Activated CD4-positive, alpha-beta memory T cell treated with anti-CD3 and anti-CD28 coated beads for 36 hours (primary cell): ENCODE data around the gene VEPH1. TPM values are rescaled to one million over a fixed set of nuclear protein-coding genes. Genes with fewer than 3 reads are reported as not detected.

ENCODE experiments used
- CTCF ChIA-PET: fragments of 350-600 bp; sonication (Branson Sonifier 250); formaldehyde crosslinking; loops from one replicate; lab custom pipeline; 2021; ENCODE audit warnings: antibody characterized with exemption, inconsistent platforms; lab: Charles Lee
- POLR2A ChIA-PET: fragments of 350-600 bp; sonication (Branson Sonifier 250); formaldehyde crosslinking; loops from one replicate; lab custom pipeline; 2021; ENCODE audit warnings: antibody characterized with exemption; lab: Charles Lee
- DNase-seq: peaks from one replicate; pipeline ENCODE4 v3.0.0-alpha.2; 2020
- H3K27ac Mint-ChIP-seq: one replicate; pipeline ENCODE4 v1.8.0; 2021; ENCODE audit warnings: mixed read lengths
- H3K27me3 Mint-ChIP-seq: one replicate; pipeline ENCODE4 v1.8.0; 2021; ENCODE audit warnings: mixed read lengths
- H3K36me3 Mint-ChIP-seq: one replicate; pipeline ENCODE4 v1.8.0; 2021; ENCODE audit warnings: mixed read lengths
- H3K4me1 Mint-ChIP-seq: one replicate; pipeline ENCODE4 v1.8.0; 2021; ENCODE audit warnings: low read depth, mixed read lengths
- H3K4me3 Mint-ChIP-seq: one replicate; pipeline ENCODE4 v1.8.0; 2021; ENCODE audit warnings: mild to moderate bottlenecking, mixed read lengths
- H3K9me3 Mint-ChIP-seq: one replicate; pipeline ENCODE4 v1.8.0; 2021; ENCODE audit warnings: mixed read lengths
- intact Hi-C: fragments of 100-400 bp; cut with micrococcal nuclease; formaldehyde crosslinking; loops from one replicate; pipeline ENCODE4 v1.15.1; 2023
- total RNA-seq, 2 experiments: library from RNA; stranded (reverse); gene quantifications; one replicate each; pipeline ENCODE4 v1.2.3, GENCODE V29; 2021

Gene VEPH1
- total RNA-seq, 2 experiments from 2014 or later: not detected

DNA sequence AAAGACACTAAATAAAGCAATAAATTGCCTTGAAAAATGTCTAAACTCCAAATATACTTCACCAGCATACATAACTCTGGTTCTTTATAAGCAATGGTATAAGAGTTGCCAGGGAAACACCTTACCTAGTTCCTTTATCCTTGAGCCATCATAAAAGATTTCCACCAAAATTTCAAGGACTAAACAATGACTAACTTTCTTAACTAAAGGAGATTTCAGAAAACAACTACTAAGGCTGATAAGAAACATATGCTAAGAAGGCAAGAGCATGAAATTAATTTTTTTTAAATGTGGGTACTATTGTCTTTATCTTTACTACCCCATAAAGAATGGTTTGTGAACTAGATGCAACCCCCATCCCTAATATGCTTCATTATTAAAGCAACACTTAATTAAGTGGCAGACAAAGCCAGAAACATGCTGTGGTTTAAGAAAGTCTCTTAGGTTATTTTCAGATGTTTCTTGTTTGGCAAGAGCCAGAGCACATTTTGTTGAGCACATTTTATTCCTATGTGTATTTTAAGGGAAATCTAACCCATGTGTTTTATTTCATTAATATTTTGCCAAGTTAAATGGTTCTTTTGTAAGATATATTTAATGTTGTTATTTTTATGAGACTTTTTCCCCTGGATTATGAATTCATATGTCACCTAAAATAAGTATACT lies 17.4 kb upstream of the VEPH1 start:
- no peak for DNase-seq

DNA sequence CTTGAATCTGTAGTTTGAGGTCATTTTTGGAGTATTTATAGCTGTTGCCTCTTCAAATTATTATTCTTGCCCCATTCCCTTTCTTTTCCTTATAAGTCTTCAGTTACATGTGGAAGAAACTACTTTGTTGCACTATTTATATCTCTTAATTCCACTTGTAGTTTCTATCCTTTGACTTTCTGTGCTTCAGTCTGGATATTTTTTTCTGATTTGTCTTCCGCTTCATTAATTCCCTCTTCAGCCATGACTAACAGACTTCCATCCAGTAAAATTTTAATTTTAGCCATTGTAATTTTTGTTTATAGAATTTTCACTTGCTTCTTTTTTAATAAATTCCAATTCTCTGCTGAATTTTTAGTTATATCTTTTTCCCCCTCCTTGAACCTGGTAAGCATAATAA lies 15.7 kb upstream of the VEPH1 start:
- H3K36me3 Mint-ChIP-seq: no peaks in the 10 kb centered on the region
- intact Hi-C loops: no loop called here
- H3K4me3 Mint-ChIP-seq: no peak overlapping the region
- H3K4me1 Mint-ChIP-seq: no peaks in the 10 kb centered on the region
- H3K9me3 Mint-ChIP-seq: no peaks in the 10 kb centered on the region
- no peak for DNase-seq
- CTCF ChIA-PET: no interaction called here
- no peaks in the 10 kb centered on the region for H3K27me3 Mint-ChIP-seq
- POLR2A ChIA-PET: no interaction called here
- no peak overlapping the region for H3K27ac Mint-ChIP-seq

More for the DNA sequence above, 17.4 kb upstream of the VEPH1 start:
- Mint-ChIP-seq H3K27ac (no peak overlapping the region), H3K4me1 (no peaks in the 10 kb centered on the region), H3K27me3 (no peaks in the 10 kb centered on the region), H3K36me3 (no peaks in the 10 kb centered on the region), H3K4me3 (no peak overlapping the region), H3K9me3 (no peaks in the 10 kb centered on the region)
- ChIA-PET POLR2A (no interaction called here), CTCF (no interaction called here)
- intact Hi-C loops: no loop called here

DNA sequence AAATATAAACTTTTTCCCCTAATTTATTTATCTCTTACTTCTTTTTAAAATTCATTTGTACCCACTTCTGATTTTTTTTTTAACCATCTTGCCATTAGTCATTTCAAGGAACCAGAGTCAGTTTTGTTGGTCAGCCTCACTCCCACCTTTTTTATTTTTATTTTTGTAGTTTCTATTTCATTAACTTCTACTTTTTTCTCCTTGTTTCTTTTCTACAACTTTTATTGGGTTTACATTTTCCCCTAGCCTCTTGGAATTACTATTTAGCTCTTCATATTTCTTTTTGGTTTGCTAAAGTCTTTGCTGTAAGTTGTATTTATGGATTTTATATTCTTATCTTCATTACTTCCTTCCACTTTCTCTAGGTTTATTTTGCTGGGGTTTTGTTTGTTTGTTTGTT lies 13.7 kb upstream of the VEPH1 start:
- Mint-ChIP-seq H3K27ac (no peak overlapping the region), H3K9me3 (no peaks in the 10 kb centered on the region), H3K4me1 (no peaks in the 10 kb centered on the region), H3K36me3 (no peaks in the 10 kb centered on the region), H3K4me3 (no peak overlapping the region), H3K27me3 (no peaks in the 10 kb centered on the region)
- DNase-seq: no peak
- ChIA-PET POLR2A (no interaction called here), CTCF (no interaction called here)
- intact Hi-C loops: no loop called here

DNA sequence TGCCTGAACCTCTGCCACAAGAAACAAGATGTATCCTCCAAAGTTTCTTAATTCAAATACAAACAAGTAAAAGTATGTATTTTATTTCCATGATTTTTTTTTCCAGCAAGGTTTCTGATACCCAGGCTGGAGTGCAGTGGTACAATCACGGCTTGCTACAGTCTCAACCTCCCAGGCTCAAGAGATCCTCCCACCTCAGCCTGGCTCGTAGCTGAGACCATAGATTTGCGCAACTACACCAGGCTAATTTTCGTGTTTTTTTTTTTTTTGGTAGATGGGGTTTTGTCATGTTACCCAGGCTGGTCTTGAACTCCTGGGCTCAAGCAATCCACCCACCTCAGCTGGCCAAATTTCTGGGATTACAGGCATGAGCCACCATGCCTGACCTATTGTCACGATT lies 12.2 kb upstream of the VEPH1 start:
- POLR2A ChIA-PET: no interaction called here
- Mint-ChIP-seq H3K4me1 (no peaks in the 10 kb centered on the region), H3K4me3 (no peak overlapping the region), H3K27ac (no peak overlapping the region), H3K27me3 (no peaks in the 10 kb centered on the region), H3K9me3 (no peaks in the 10 kb centered on the region), H3K36me3 (no peaks in the 10 kb centered on the region)
- CTCF ChIA-PET: interaction anchor here (1.8 kb wide), 1 partner anchor 17 kb away, joined by 4 read pairs; no protein-coding TSS in a partner anchor
- intact Hi-C loops: no loop called here
- no peak for DNase-seq

DNA sequence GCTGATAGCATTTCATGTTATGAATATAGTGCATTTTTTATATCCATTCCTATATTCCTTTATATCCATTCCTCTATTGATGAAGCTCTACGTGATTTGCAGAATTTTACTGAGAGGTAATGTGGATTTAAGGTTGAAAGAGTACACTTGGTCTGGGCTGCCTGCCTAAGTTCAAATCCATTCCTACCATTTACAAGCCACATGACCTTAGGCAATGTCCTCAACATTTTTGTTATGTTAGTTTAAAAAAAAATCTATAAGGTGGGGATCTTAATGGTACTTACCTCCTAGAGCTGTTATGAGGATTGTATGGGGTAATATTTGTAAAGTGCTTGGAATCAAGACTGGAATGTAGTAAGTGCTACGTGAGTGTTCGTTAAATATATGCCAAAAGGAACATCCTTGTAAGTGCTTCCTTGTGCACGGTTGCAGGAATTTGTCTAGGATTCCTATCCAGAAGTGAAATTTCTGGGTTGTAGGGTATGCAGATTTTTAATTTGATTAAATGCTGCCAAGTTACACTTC lies 11.2 kb upstream of the VEPH1 start:
- no peaks in the 10 kb centered on the region for H3K36me3 Mint-ChIP-seq
- POLR2A ChIA-PET: interaction anchor here (0.6 kb wide), 1 partner anchor 1130 kb away, joined by 3 read pairs; the partner anchor contains the start of gene GFM1
- intact Hi-C loops: no loop called here
- no peaks in the 10 kb centered on the region for H3K27me3 Mint-ChIP-seq
- H3K9me3 Mint-ChIP-seq: no peaks in the 10 kb centered on the region
- CTCF ChIA-PET: interaction anchor here (1.8 kb wide), 1 partner anchor 18 kb away, joined by 4 read pairs; no protein-coding TSS in a partner anchor
- H3K27ac Mint-ChIP-seq: no peak overlapping the region
- no peaks in the 10 kb centered on the region for H3K4me1 Mint-ChIP-seq
- no peak overlapping the region for H3K4me3 Mint-ChIP-seq
- DNase-seq: no peak

DNA sequence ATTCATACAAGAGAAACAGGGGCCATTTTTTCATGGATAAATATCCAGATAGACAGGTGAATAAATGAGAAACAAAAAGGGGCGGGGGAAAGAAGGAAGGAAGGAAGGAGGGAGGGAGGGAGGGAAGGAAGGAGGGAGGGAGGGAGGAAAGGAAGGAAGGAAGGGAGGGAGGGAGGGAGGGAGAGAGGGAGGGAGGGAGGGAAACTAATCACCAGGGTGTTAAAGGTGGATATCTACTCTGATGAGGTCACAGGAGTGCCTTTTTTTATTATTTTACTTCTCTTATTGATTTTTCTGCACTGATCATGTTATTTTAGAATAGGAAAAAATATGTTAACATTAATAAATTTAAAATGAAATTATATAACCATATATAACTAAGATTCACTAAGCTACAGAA lies 10.4 kb upstream of the VEPH1 start:
- Mint-ChIP-seq H3K9me3 (no peaks in the 10 kb centered on the region), H3K27ac (no peak overlapping the region), H3K27me3 (no peaks in the 10 kb centered on the region), H3K4me3 (no peak overlapping the region), H3K4me1 (no peaks in the 10 kb centered on the region), H3K36me3 (no peaks in the 10 kb centered on the region)
- ChIA-PET CTCF (no interaction called here), POLR2A (no interaction called here)
- intact Hi-C loops: no loop called here
- DNase-seq: no peak

DNA sequence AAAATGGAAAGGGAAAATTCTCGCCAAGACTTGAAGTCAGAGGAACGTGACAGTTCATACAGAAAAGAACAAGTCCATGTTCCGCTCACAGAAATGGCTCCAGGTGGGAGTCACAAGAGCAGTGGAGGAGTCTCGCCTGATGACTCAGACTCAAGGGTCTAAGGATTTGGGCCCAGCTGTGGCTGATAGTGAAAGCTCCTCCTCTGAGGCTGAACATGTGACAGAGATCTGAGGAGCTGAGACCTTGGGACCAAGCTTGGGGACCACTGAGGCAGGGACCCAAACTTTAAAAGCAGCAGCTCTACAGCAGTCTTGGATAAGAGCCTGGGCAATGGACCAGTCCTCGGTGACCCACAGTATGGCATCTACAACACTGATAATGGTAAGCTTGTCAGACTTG lies 9.3 kb upstream of the VEPH1 start:
- Mint-ChIP-seq H3K9me3 (no peaks in the 10 kb centered on the region), H3K36me3 (no peaks in the 10 kb centered on the region), H3K27me3 (no peaks in the 10 kb centered on the region), H3K4me1 (no peaks in the 10 kb centered on the region), H3K27ac (no peak overlapping the region), H3K4me3 (no peak overlapping the region)
- ChIA-PET POLR2A (no interaction called here), CTCF (no interaction called here)
- DNase-seq: no peak
- intact Hi-C loops: no loop called here

DNA sequence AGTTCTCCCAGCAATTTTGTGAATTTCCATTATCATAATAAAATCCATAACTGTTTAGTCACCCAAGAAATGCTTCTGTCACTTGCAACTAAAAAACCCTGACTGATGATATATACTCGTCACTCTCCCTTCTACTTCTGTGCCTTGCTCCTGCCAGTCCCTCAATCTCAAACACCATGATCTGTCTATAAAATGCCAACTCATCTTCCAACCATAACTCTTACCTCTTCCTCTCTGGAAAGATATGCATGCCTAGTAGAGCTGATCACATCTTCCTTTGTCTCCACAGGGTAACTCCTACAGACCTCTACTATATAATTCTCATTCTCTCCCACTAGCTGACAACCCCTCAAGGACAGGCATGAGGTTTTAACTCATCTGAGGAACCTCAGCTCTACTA lies 5.2 kb upstream of the VEPH1 start:
- Mint-ChIP-seq H3K27ac (no peak overlapping the region), H3K9me3 (no peaks in the 10 kb centered on the region), H3K36me3 (no peaks in the 10 kb centered on the region), H3K4me3 (no peak overlapping the region), H3K27me3 (no peaks in the 10 kb centered on the region), H3K4me1 (no peaks in the 10 kb centered on the region)
- ChIA-PET POLR2A (no interaction called here), CTCF (no interaction called here)
- intact Hi-C loops: no loop called here
- no peak for DNase-seq

DNA sequence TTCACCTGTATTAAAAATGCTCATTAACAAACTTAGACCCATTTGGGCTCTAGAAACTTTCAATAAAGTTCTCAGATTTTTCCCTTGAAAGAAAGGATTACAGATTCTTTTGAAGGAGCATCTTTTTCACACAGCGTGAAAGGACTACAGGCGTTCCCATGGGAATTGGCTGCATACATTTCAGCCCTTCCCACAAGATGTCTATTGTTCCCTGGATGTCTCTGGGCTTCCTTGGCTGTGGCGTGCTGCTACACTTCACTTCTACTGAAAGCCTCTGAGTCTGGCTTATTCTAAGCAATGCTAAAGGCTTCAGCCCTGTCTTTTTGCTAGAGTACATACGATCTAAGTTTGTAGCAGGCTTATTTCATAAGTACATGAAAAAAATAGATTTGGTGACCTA lies 1.4 kb downstream of the VEPH1 start:
- H3K36me3 Mint-ChIP-seq: no peaks in the 10 kb centered on the region
- intact Hi-C loops: no loop called here
- peaks cover 21% of the 10 kb centered on the region for H3K27me3 Mint-ChIP-seq
- no peak for DNase-seq
- POLR2A ChIA-PET: no interaction called here
- H3K27ac Mint-ChIP-seq: no peak overlapping the region
- CTCF ChIA-PET: no interaction called here
- H3K4me1 Mint-ChIP-seq: peaks cover 10% of the 10 kb centered on the region
- no peak overlapping the region for H3K4me3 Mint-ChIP-seq
- H3K9me3 Mint-ChIP-seq: no peaks in the 10 kb centered on the region

DNA sequence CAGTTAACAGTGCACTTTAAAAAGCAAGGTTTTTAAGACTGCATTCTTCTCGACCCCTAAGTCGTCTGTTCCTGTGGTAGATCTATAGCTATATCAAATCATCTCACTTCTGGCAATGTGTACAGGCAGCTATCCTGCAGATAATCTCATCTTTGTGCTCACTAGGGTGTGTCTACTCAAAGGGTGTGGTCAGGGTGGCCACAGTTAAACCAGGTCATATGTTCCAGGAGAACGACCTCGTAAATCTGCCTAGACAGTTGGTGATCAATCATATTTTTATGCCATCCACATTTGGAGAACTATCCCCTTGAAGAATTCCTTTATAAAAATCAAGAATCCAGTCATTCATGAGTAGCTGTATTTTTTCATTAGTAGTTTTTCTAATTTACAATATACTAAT lies 3.0 kb downstream of the VEPH1 start:
- no peaks in the 10 kb centered on the region for H3K36me3 Mint-ChIP-seq
- ChIA-PET POLR2A (no interaction called here), CTCF (no interaction called here)
- DNase-seq: no peak
- intact Hi-C loops: no loop called here
- no peaks in the 10 kb centered on the region for H3K9me3 Mint-ChIP-seq
- H3K4me1 Mint-ChIP-seq: peaks cover 10% of the 10 kb centered on the region
- H3K27me3 Mint-ChIP-seq: peaks cover 21% of the 10 kb centered on the region
- no peak overlapping the region for H3K27ac Mint-ChIP-seq
- H3K4me3 Mint-ChIP-seq: no peak overlapping the region

DNA sequence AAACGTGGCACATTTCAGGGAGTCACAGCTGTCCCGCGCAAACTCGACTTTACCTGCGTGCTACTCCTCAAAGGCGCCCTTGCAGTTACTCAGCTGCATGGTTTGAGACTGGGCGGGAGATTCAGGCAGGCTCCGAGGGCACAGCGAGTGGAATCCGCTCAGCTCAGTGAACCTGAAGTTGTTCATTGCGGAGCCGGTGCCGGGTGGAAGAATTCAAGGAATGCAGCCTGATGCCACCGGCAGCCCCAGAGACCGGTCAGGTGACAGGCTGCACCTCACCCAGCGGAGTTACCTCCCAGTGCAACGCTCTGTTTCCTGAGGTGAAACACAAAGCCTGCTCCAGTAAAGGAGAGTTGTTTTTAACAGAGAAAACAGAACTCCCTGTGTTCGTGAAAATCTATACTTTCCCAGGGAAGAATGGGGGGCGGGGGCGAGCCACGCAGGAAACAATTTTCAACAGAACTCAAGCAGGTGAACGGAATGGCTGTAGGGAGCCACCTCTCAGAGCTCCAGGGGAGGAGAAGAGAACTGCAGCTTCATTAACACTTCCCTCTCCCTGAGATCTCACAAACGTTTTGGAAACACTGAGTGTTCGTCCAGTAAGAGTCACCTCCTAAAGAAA lies 3.8 kb downstream of the VEPH1 start:
- ChIA-PET CTCF (no interaction called here), POLR2A (no interaction called here)
- Mint-ChIP-seq H3K4me3 (no peak overlapping the region), H3K9me3 (no peaks in the 10 kb centered on the region), H3K36me3 (no peaks in the 10 kb centered on the region), H3K27me3 (peaks cover 21% of the 10 kb centered on the region), H3K4me1 (peaks cover 10% of the 10 kb centered on the region), H3K27ac (no peak overlapping the region)
- peak; percentile 12 for DNase-seq
- intact Hi-C loops: no loop called here

DNA sequence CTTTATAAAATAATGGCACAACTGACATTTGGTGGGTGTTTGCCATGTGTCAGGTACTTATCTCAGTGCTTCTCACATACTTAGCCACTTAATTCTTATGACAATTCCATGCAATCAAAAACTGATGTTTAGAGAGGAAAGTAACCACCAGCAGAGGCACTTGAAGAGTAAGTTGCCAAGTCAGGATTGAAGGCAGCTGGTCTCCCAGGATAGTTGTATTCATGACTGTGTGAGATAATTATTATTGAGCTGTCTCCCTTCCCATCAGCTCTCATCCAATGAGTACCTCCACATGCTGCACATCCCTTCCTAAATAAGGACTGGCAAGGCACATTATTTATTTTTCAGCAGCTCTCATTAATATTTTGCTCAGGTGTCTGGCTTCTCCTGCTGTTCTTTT lies 4.8 kb downstream of the VEPH1 start:
- Mint-ChIP-seq H3K9me3 (no peaks in the 10 kb centered on the region), H3K27me3 (peaks cover 21% of the 10 kb centered on the region), H3K4me1 (peaks cover 10% of the 10 kb centered on the region), H3K36me3 (no peaks in the 10 kb centered on the region), H3K27ac (no peak overlapping the region), H3K4me3 (no peak overlapping the region)
- ChIA-PET CTCF (interaction anchor here (1.5 kb wide), 1 partner anchor 34 kb away, joined by 3 read pairs; no protein-coding TSS in a partner anchor), POLR2A (no interaction called here)
- intact Hi-C loops: no loop called here
- DNase-seq: no peak

DNA sequence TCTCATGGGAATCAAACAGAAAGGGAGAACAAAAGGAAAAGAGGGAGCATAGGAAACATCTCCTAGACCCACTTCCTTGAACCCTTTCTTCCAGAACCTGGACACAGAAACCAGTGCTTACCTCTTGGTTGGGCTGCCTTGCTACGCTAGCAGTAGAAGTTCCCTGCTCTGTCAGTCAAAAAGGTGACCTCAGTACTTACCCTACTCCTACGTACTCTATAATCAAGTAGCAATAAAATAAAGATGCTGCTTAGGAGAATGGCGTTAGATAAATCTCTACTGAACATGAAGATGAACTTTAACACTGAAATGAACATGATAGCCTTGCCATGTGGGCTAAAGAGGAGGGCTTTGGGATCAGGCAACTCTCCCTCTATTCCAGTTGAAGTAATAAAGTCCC lies 7.4 kb downstream of the VEPH1 start:
- POLR2A ChIA-PET: no interaction called here
- Mint-ChIP-seq H3K9me3 (no peaks in the 10 kb centered on the region), H3K27ac (no peak overlapping the region), H3K36me3 (no peaks in the 10 kb centered on the region), H3K4me3 (no peak overlapping the region), H3K27me3 (peaks cover 16% of the 10 kb centered on the region), H3K4me1 (peaks cover 10% of the 10 kb centered on the region)
- intact Hi-C loops: no loop called here
- CTCF ChIA-PET: interaction anchor here (0.7 kb wide), 1 partner anchor 55 kb away, joined by 3 read pairs; no protein-coding TSS in a partner anchor
- DNase-seq: no peak
